IgD-negative memory B cell (primary cell): ENCODE measurements around the gene MPP3. TPM values are rescaled to one million over a fixed set of nuclear protein-coding genes. Genes with fewer than 3 reads are reported as not detected.

Experiments used
- H3K27ac Mint-ChIP-seq, 3 donors: one replicate each; pipeline ENCODE4 v1.8.0; 2020 to 2022; ENCODE audit warnings: mild to moderate bottlenecking in 3 of 3, mixed read lengths in 3 of 3, moderate library complexity in 1 of 3
- H3K27me3 Mint-ChIP-seq: one replicate; pipeline ENCODE4 v1.8.0; 2021; ENCODE audit warnings: mixed read lengths
- H3K36me3 Mint-ChIP-seq: one replicate; pipeline ENCODE4 v1.8.0; 2020; ENCODE audit warnings: mild to moderate bottlenecking, mixed read lengths
- H3K4me1 Mint-ChIP-seq, 3 donors: one replicate each; pipeline ENCODE4 v1.8.0; 2020 to 2022; ENCODE audit warnings: mixed read lengths in 3 of 3, mild to moderate bottlenecking in 1 of 3
- H3K4me3 Mint-ChIP-seq, 4 donors: one replicate each; pipeline ENCODE4 v1.8.0; 2020 to 2022; ENCODE audit warnings: mild to moderate bottlenecking in 4 of 4, mixed read lengths in 4 of 4, moderate library complexity in 3 of 4
- H3K9me3 Mint-ChIP-seq, 3 donors: one replicate each; pipeline ENCODE4 v1.8.0; 2020 to 2021; ENCODE audit warnings: mixed read lengths in 3 of 3, mild to moderate bottlenecking in 1 of 3
- polyA plus RNA-seq: library from polyadenylated mRNA; unstranded; fragments of 300-500 nt; fragmentation: Illumina TruSeq; gene quantifications from one replicate; pipeline ENCODE4 v1.2.3, GENCODE V29; 2021

The MPP3 gene
- not detected for polyA plus RNA-seq

GRCh38 chr17:43832976-43833829, at the start of gene MPP3:
Gene MPP3, minus strand, starts transcription at chr17:43833146. Its CDS starts 1,240 bp downstream, at chr17:43831906.
- Mint-ChIP-seq H3K27ac (peak within 1 kb of the TSS in 1 of 3 donors; percentile 53), H3K4me3 (peak within 1 kb of the TSS; percentile 61 to 92 (median 84)), H3K9me3 (peaks cover 0 to 5% (median 0%) of the 10 kb centered on the region in 3 donors), H3K27me3 (peaks cover 50% of the 10 kb centered on the region), H3K4me1 (peaks cover 6 to 13% (median 8%) of the 10 kb centered on the region in 3 donors), H3K36me3 (peaks cover 1% of the 10 kb centered on the region)

- Mint-ChIP-seq H3K36me3 (no peaks in the 10 kb centered on the region), H3K4me1 (no peaks in the 10 kb centered on the region)
These were observed 49.0 kb upstream of the MPP3 start for GRCh38 chr17:43881758-43882505.

GRCh38 chr17:43881181-43881580, 48.2 kb upstream of the MPP3 start:
- no peak overlapping the region for H3K27ac Mint-ChIP-seq
- H3K27me3 Mint-ChIP-seq: peaks cover 7% of the 10 kb centered on the region
- H3K9me3 Mint-ChIP-seq: no peaks in the 10 kb centered on the region
- no peaks in the 10 kb centered on the region for H3K4me1 Mint-ChIP-seq
- H3K4me3 Mint-ChIP-seq: no peak overlapping the region
- H3K36me3 Mint-ChIP-seq: no peaks in the 10 kb centered on the region

More at GRCh38 chr17:43881758-43882505, 49.0 kb upstream of the MPP3 start:
- Mint-ChIP-seq H3K9me3 (no peaks in the 10 kb centered on the region), H3K27ac (no peak overlapping the region), H3K4me3 (no peak overlapping the region), H3K27me3 (peaks cover 7% of the 10 kb centered on the region)

GRCh38 chr17:43880420-43880991, 47.6 kb upstream of the MPP3 start:
- H3K4me1 Mint-ChIP-seq: no peaks in the 10 kb centered on the region
- H3K4me3 Mint-ChIP-seq: no peak overlapping the region
- no peak overlapping the region for H3K27ac Mint-ChIP-seq
- H3K9me3 Mint-ChIP-seq: no peaks in the 10 kb centered on the region
- no peaks in the 10 kb centered on the region for H3K36me3 Mint-ChIP-seq
- H3K27me3 Mint-ChIP-seq: peaks cover 8% of the 10 kb centered on the region

GRCh38 chr17:43879723-43880419, 46.9 kb upstream of the MPP3 start:
- Mint-ChIP-seq H3K9me3 (no peaks in the 10 kb centered on the region), H3K27ac (no peak overlapping the region), H3K36me3 (no peaks in the 10 kb centered on the region), H3K4me1 (no peaks in the 10 kb centered on the region), H3K27me3 (peaks cover 8% of the 10 kb centered on the region), H3K4me3 (no peak overlapping the region)

- Mint-ChIP-seq H3K4me3 (peak overlapping the region in 1 of 4 donors; percentile 52), H3K27me3 (peaks cover 8% of the 10 kb centered on the region), H3K36me3 (no peaks in the 10 kb centered on the region), H3K4me1 (no peaks in the 10 kb centered on the region), H3K27ac (no peak overlapping the region), H3K9me3 (no peaks in the 10 kb centered on the region)
These were observed 45.6 kb upstream of the MPP3 start for GRCh38 chr17:43878260-43879175.

- H3K27ac Mint-ChIP-seq: no peak overlapping the region
These were observed 44.7 kb upstream of the MPP3 start for GRCh38 chr17:43877451-43878155.

GRCh38 chr17:43877031-43877430, 44.1 kb upstream of the MPP3 start:
- Mint-ChIP-seq H3K4me1 (no peaks in the 10 kb centered on the region), H3K4me3 (no peak overlapping the region), H3K36me3 (peaks cover 1% of the 10 kb centered on the region), H3K27ac (no peak overlapping the region), H3K9me3 (no peaks in the 10 kb centered on the region), H3K27me3 (peaks cover 16% of the 10 kb centered on the region)

More at GRCh38 chr17:43877451-43878155, 44.7 kb upstream of the MPP3 start:
- H3K36me3 Mint-ChIP-seq: no peaks in the 10 kb centered on the region
- no peaks in the 10 kb centered on the region for H3K9me3 Mint-ChIP-seq
- H3K4me1 Mint-ChIP-seq: no peaks in the 10 kb centered on the region
- H3K27me3 Mint-ChIP-seq: peaks cover 11% of the 10 kb centered on the region
- H3K4me3 Mint-ChIP-seq: no peak overlapping the region

GRCh38 chr17:43875476-43876147, 42.7 kb upstream of the MPP3 start:
- Mint-ChIP-seq H3K4me1 (no peaks in the 10 kb centered on the region), H3K27ac (no peak overlapping the region), H3K27me3 (peaks cover 19% of the 10 kb centered on the region), H3K9me3 (no peaks in the 10 kb centered on the region), H3K36me3 (peaks cover 1% of the 10 kb centered on the region), H3K4me3 (no peak overlapping the region)

- Mint-ChIP-seq H3K27me3 (peaks cover 23% of the 10 kb centered on the region), H3K4me3 (no peak overlapping the region), H3K27ac (peak overlapping the region in 1 of 3 donors; percentile 10), H3K9me3 (no peaks in the 10 kb centered on the region), H3K36me3 (peaks cover 1% of the 10 kb centered on the region), H3K4me1 (no peaks in the 10 kb centered on the region)
These were observed 41.3 kb upstream of the MPP3 start for GRCh38 chr17:43874293-43874692.

- no peak overlapping the region for H3K4me3 Mint-ChIP-seq
- peaks cover 23% of the 10 kb centered on the region for H3K27me3 Mint-ChIP-seq
- H3K9me3 Mint-ChIP-seq: no peaks in the 10 kb centered on the region
- H3K36me3 Mint-ChIP-seq: peaks cover 1% of the 10 kb centered on the region
- H3K27ac Mint-ChIP-seq: peak overlapping the region in 1 of 3 donors; percentile 10
- no peaks in the 10 kb centered on the region for H3K4me1 Mint-ChIP-seq
These were observed 40.9 kb upstream of the MPP3 start for GRCh38 chr17:43873815-43874214.

- no peak overlapping the region for H3K27ac Mint-ChIP-seq
- H3K4me1 Mint-ChIP-seq: no peaks in the 10 kb centered on the region
- H3K27me3 Mint-ChIP-seq: peaks cover 28% of the 10 kb centered on the region
- H3K4me3 Mint-ChIP-seq: no peak overlapping the region
- peaks cover 1% of the 10 kb centered on the region for H3K36me3 Mint-ChIP-seq
- H3K9me3 Mint-ChIP-seq: no peaks in the 10 kb centered on the region
These were observed 40.1 kb upstream of the MPP3 start for GRCh38 chr17:43873091-43873490.
